ENCODE data around the gene S100A5. TPM values are rescaled to one million over a fixed set of nuclear protein-coding genes. Genes with fewer than 3 reads are reported as not detected.

Gene S100A5
- total RNA-seq, 4 donors from 2014 or later = not detected

DNA sequence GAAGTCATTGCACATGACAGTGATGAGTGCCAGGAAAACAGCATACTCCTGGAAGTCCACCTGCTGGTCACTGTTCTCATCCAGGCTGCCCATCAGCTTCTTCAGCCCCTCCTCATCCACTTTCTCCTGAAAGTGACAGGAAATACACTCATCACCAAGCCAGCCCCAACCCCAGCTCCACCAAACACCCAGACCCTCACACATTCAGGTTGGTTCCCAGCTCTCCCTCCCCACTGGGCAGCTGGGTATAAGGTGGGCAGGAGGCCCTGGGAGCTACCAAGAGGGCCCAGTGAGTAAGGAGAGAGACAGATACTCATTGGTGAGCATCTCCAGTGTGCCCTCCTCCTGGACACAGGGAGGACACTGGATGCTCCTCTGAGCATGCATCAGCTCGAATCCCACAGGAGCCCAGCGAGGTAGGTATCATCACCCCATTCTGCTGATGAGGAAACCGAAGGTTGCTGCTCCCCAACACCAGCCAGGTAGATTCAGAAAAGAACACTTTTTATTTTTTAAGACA, 20.8 kb upstream of the S100A5 start:
- intact Hi-C loops (cut with DNase I; ENCODE audit: low total_unique reads) = loop anchor here (10.0 kb wide), 1 partner anchor 207 kb away; the partner anchor contains the start of gene S100A9
- Histone ChIP-seq H3K27me3 (no peaks in the 10 kb centered on the region), H3K36me3 (no peaks in the 10 kb centered on the region), H3K4me1 (peaks cover 10 to 14% of the 10 kb centered on the region in 2 donors), H3K27ac (peak overlapping the region in 1 of 4 donors; percentile 16), H3K9me3 (no peaks in the 10 kb centered on the region), H3K4me3 (no peak overlapping the region)
- DNase-seq (no peak), ATAC-seq (no peak)
- in situ Hi-C loops (cut with MboI; ENCODE audit: low sequenced_read_pairs in 4 of 4) = loop anchor here (5.0 to 10.0 kb wide), 2 partner anchors 47 to 49 kb away; no protein-coding TSS in a partner anchor
- TF ChIP-seq POLR2A (IDR thresholded peaks at IDR 0.05) (no peak), CTCF (IDR thresholded peaks at IDR 0.05 in 4 of 5, conservative IDR thresholded peaks at IDR 0.05 in 1 of 5) (no peak)

DNA sequence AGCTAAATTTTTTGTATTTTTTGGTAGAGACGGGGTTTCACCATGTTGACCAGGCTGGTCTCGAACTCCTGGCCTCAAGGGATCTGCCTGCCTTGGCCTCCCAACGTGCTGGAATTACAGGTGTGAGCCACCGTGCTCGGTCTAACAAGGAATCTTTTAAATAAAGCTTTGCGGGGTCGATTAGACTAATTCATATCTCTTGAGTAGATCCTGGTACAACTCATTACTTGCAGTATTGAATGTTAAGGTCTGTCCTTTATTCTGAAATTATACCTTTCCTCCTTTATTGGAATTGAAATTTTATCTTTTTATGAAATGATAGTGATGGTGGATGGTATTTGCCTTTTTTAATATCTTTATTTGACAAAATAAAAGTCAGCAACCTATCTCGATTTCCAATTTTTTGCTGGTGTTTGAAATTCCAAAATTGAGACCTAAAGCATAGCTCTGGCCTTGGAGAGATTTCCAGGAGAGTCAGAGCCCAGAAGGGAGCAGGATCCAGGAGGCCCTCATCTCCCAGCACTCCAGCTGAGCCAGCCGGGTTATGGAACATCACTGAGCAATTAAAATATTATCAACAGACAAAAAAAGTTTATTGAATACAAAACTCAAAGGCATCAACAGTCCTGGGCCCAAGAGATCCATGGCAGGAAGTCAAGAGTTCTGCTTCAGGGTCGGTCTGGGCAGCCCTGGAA, 20.2 kb upstream of the S100A5 start:
- peaks cover 5 to 8% of the 10 kb centered on the region in 2 donors for H3K4me1 ChIP-seq
- H3K27ac ChIP-seq = peak overlapping the region in 1 of 4 donors; percentile 16
- ATAC-seq (no peak), DNase-seq (no peak)
- in situ Hi-C loops (cut with MboI; ENCODE audit: low sequenced_read_pairs in 4 of 4) (loop anchor here (5.0 to 10.0 kb wide), 2 partner anchors 46 to 49 kb away; no protein-coding TSS in a partner anchor), intact Hi-C loops (cut with DNase I; ENCODE audit: low total_unique reads) (loop anchor here (10.0 kb wide), 1 partner anchor 206 kb away; the partner anchor contains the start of gene S100A9)
- no peaks in the 10 kb centered on the region for H3K36me3 ChIP-seq
- no peaks in the 10 kb centered on the region for H3K27me3 ChIP-seq
- H3K9me3 ChIP-seq = no peaks in the 10 kb centered on the region
- TF ChIP-seq POLR2A (IDR thresholded peaks at IDR 0.05) (no peak), CTCF (IDR thresholded peaks at IDR 0.05 in 4 of 5, conservative IDR thresholded peaks at IDR 0.05 in 1 of 5) (no peak)
- no peak overlapping the region for H3K4me3 ChIP-seq

GRCh38 chr1:153560241-153560640, 19.5 kb upstream of the S100A5 start:
- no peak overlapping the region for H3K4me3 ChIP-seq
- in situ Hi-C loops (cut with MboI; ENCODE audit: low sequenced_read_pairs in 4 of 4) (loop anchor here (5.0 to 10.0 kb wide), 2 partner anchors 45 to 48 kb away; no protein-coding TSS in a partner anchor), intact Hi-C loops (cut with DNase I; ENCODE audit: low total_unique reads) (loop anchor here (10.0 kb wide), 1 partner anchor 205 kb away; the partner anchor contains the start of gene S100A9)
- no peak overlapping the region for H3K27ac ChIP-seq
- no peaks in the 10 kb centered on the region for H3K27me3 ChIP-seq
- TF ChIP-seq POLR2A (IDR thresholded peaks at IDR 0.05) = no peak
- TF ChIP-seq CTCF (IDR thresholded peaks at IDR 0.05 in 4 of 5, conservative IDR thresholded peaks at IDR 0.05 in 1 of 5) = no peak
- H3K36me3 ChIP-seq = no peaks in the 10 kb centered on the region
- ATAC-seq = no peak
- H3K9me3 ChIP-seq = no peaks in the 10 kb centered on the region
- H3K4me1 ChIP-seq = peaks cover 0 to under 1% of the 10 kb centered on the region in 2 donors
- no peak for DNase-seq

DNA sequence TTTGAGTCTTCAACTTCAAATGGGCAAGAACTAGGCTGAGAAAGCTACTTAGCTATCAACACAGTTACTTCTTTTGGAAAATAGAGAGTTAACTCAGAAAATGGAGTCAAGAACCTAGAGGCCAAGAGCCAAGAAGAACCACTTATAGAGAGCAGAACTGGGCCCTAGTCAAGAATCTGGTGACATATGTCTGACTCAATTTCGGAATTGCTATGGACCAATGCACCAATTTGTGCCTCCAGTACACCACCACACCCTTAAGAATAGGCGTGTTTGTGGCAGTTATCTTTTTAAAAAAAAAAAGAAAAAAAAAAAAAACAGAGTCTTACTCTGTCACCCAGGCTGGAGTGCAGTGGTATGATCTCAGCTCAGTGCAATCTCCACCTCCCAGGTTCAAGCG, 17.1 kb upstream of the S100A5 start:
- no peak overlapping the region for H3K27ac ChIP-seq

More for the DNA sequence above, 17.1 kb upstream of the S100A5 start:
- in situ Hi-C loops (cut with MboI; ENCODE audit: low sequenced_read_pairs in 4 of 4) (no loop called here), intact Hi-C loops (cut with DNase I; ENCODE audit: low total_unique reads) (no loop called here)
- H3K27me3 ChIP-seq = no peaks in the 10 kb centered on the region
- ATAC-seq (no peak), DNase-seq (no peak)
- H3K4me1 ChIP-seq = peaks cover 0 to 8% of the 10 kb centered on the region in 2 donors
- H3K36me3 ChIP-seq = no peaks in the 10 kb centered on the region
- TF ChIP-seq CTCF (IDR thresholded peaks at IDR 0.05 in 4 of 5, conservative IDR thresholded peaks at IDR 0.05 in 1 of 5) = no peak
- TF ChIP-seq POLR2A (IDR thresholded peaks at IDR 0.05) = no peak
- H3K4me3 ChIP-seq = no peak overlapping the region
- no peaks in the 10 kb centered on the region for H3K9me3 ChIP-seq

Measured in gastrocnemius medialis (tissue), 4 donors.